GM12878 (cell line): Measurements from ENCODE around the gene PDIA4. TPM values are rescaled to one million over a fixed set of nuclear protein-coding genes. Genes with fewer than 3 reads are reported as not detected.

Experiments
- BMI1 ChIP-seq: fragments of 450-650 bp; IDR thresholded peaks from 2 replicates; pipeline ENCODE4 v1.6.1; 2016; ENCODE audit warnings: mild to moderate bottlenecking, moderate library complexity, borderline replicate concordance
- CHD1 ChIP-seq: IDR thresholded peaks from 2 replicates; pipeline ENCODE4 v1.6.1; 2012; ENCODE audit warnings: low read depth, low read length, improper control_type of control experiment
- CREB1 ChIP-seq: IDR thresholded peaks from 2 replicates; pipeline ENCODE4 v1.6.1; 2012; ENCODE audit warnings: low read depth, mild to moderate bottlenecking, inconsistent platforms
- E2F4 ChIP-seq: IDR thresholded peaks from 2 replicates; pipeline ENCODE4 v1.6.1; 2012; ENCODE audit warnings: low read depth, low read length, improper control_type of control experiment
- FOXK2 ChIP-seq: fragments of 450-650 bp; IDR thresholded peaks from 2 replicates; pipeline ENCODE4 v1.6.1; 2017; ENCODE audit warnings: mild to moderate bottlenecking, moderate library complexity
- FOXM1 ChIP-seq: IDR thresholded peaks from 2 replicates; pipeline ENCODE4 v1.6.1; 2012; ENCODE audit warnings: low read depth, mild to moderate bottlenecking, inconsistent platforms, low read length, moderate library complexity
- IRF3 ChIP-seq: fragments of 450-650 bp; IDR thresholded peaks from 2 replicates; pipeline ENCODE4 v1.6.1; 2014; ENCODE audit warnings: mild to moderate bottlenecking
- JUND ChIP-seq: IDR thresholded peaks from 2 replicates; pipeline ENCODE4 v1.6.1; 2012; ENCODE audit warnings: low read depth, mild to moderate bottlenecking, low read length, improper control_type of control experiment, moderate library complexity
- MEF2A ChIP-seq: IDR thresholded peaks from 2 replicates; pipeline ENCODE4 v1.6.1; 2011; ENCODE audit warnings: low read depth, mild to moderate bottlenecking, low read length, moderate library complexity; ENCODE audit not compliant: insufficient read depth
- NFIC ChIP-seq: IDR thresholded peaks from 2 replicates; pipeline ENCODE4 v1.6.1; 2012; ENCODE audit warnings: low read depth, mild to moderate bottlenecking, inconsistent platforms, low read length, moderate library complexity
- NFXL1 ChIP-seq: fragments of 450-650 bp; IDR thresholded peaks from 2 replicates; pipeline ENCODE4 v1.6.1; 2017; ENCODE audit warnings: antibody characterized with exemption, mild to moderate bottlenecking, borderline replicate concordance
- NFYB ChIP-seq: IDR thresholded peaks from 2 replicates; pipeline ENCODE4 v1.6.1; 2011; ENCODE audit warnings: low read depth, mild to moderate bottlenecking, low read length, improper control_type of control experiment, moderate library complexity; ENCODE audit not compliant: insufficient read depth
- NR2C1 ChIP-seq: fragments of 450-650 bp; IDR thresholded peaks from 2 replicates; pipeline ENCODE4 v1.6.1; 2017; ENCODE audit warnings: antibody characterized with exemption, mild to moderate bottlenecking, moderate library complexity
- POU2F2 ChIP-seq: IDR thresholded peaks from 3 replicates; pipeline ENCODE4 v1.6.1; 2011; ENCODE audit warnings: low read depth, mild to moderate bottlenecking, low read length, borderline replicate concordance
- RELA ChIP-seq: fragments of 450-650 bp; IDR thresholded peaks from 2 replicates; pipeline ENCODE4 v1.8.0; 2014; ENCODE audit warnings: borderline replicate concordance; ENCODE audit not compliant: partially characterized antibody
- REST ChIP-seq: IDR thresholded peaks from 2 replicates; pipeline ENCODE4 v1.6.1; 2012; ENCODE audit warnings: mild to moderate bottlenecking, low read depth, low read length
- SKIL ChIP-seq: fragments of 450-650 bp; IDR thresholded peaks from 2 replicates; pipeline ENCODE4 v1.6.1; 2017; ENCODE audit warnings: mild to moderate bottlenecking, low read depth, inconsistent platforms; ENCODE audit not compliant: poor library complexity, severe bottlenecking
- SMC3 ChIP-seq: IDR thresholded peaks from 2 replicates; pipeline ENCODE4 v1.6.1; 2011; ENCODE audit warnings: low read length, improper control_type of control experiment, borderline replicate concordance
- ZBED1 ChIP-seq: IDR thresholded peaks from 2 replicates; pipeline ENCODE4 v1.6.1; 2016; ENCODE audit warnings: borderline replicate concordance
- ZBTB33 ChIP-seq: fragments of 450-650 bp; IDR thresholded peaks from 2 replicates; pipeline ENCODE4 v1.6.1; 2017; ENCODE audit warnings: mild to moderate bottlenecking
- ZNF622 ChIP-seq: fragments of 450-650 bp; IDR thresholded peaks from 2 replicates; pipeline ENCODE4 v1.6.1; 2017; ENCODE audit warnings: mild to moderate bottlenecking, inconsistent platforms
- polyA plus RNA-seq, 11 experiments: library from polyadenylated mRNA; depleted of rRNA in 4 of 11; unstranded in 6 of 11; stranded (reverse) in 5 of 11; fragments of >200 nt; fragmentation: Nextera tagmentation in 4 of 11; fragmentation: Illumina TruSeq in 1 of 11; extraction: Ambion mirVana in 4 of 11; extraction: Trizol in 1 of 11; gene quantifications; 1 replicate in 1 of 11; 2 replicates in 10 of 11; pipeline versions ENCODE4 v1.2.1 to v1.2.3, GENCODE V29; 2011 to 2016; ENCODE audit warnings: inconsistent platforms in 2 of 11, missing spikeins in 2 of 11, low read depth in 1 of 11
- total RNA-seq, 4 experiments: library from RNA; depleted of rRNA in 3 of 4; stranded (reverse); fragments of >200 nt in 3 of 4; fragmentation: Illumina TruSeq in 1 of 4; extraction: Trizol in 1 of 4; gene quantifications; 2 replicates each; pipeline versions ENCODE4 v1.2.1 to v1.2.3, GENCODE V29; 2013 to 2021

Gene PDIA4
- total and polyA plus RNA-seq, 10 of the 15 experiments (the other 5 are each of a cell fraction or from before 2014, with no cell fraction given): 7.1 to 306 (median 106) TPM

GRCh38 chr7:148987010-148987750 lies 41.1 kb downstream of the PDIA4 start (continued):
- TF ChIP-seq SKIL (peak; percentile 86), CHD1 (no peak), NFXL1 (0 out of 2 replicates have a peak, but pooled peaks have one; percentile 44), REST (no peak), FOXK2 (no peak), NR2C1 (no peak), MEF2A (0 out of 2 replicates have a peak, but pooled peaks have one; percentile 25), BMI1 (no peak), IRF3 (no peak), CREB1 (peak; percentile 89), E2F4 (no peak), NFYB (peak; percentile 83), ZBTB33 (no peak), POU2F2 (peak; percentile 99), NFIC (peak; percentile 48; the same call in 1 of the 2 replicates), ZBED1 (no peak), SMC3 (no peak), RELA (no peak), FOXM1 (no peak), ZNF622 (no peak), JUND (no peak)
